Measurements from ENCODE around the gene METTL23. TPM values are rescaled to one million over a fixed set of nuclear protein-coding genes. Genes with fewer than 3 reads are reported as not detected.

METTL23 gene
- total and polyA plus RNA-seq, 4 donors, result 17.5 to 30.2 (median 27.0) TPM

Small RNA genes lying within 50 kb of the gene (small RNA-seq; reads per million reads assigned to genes)
- gene AC005837.3 (ENCODE audit: low replicate concordance), result not detected
- not detected for gene RF02271 (ENCODE audit: low replicate concordance)
- not detected for gene RNU6-97P (ENCODE audit: low replicate concordance)
- gene RNY4P36 (ENCODE audit: low replicate concordance), result 3.0 reads per million, percentile 93 among the genes with 10 or more reads in this experiment

Other genes with a start within 250 kb of the METTL23 start
- gene RHBDF2, start 225.4 kb upstream of the METTL23 start, total RNA-seq, result 1 to 10 TPM; 6.3 to 7.1 TPM
- 10 to 100 TPM; 10.6 to 10.9 TPM for gene RHBDF2, start 225.4 kb upstream of the METTL23 start, polyA plus RNA-seq (ENCODE audit: insufficient read length in 2 of 2)
- gene CYGB, start 189.1 kb upstream of the METTL23 start, total RNA-seq, result 10 to 100 TPM in 1 of 2 donors, 1 to 10 TPM in 1; 9.0 to 14.3 TPM
- gene CYGB, start 189.1 kb upstream of the METTL23 start, polyA plus RNA-seq (ENCODE audit: insufficient read length in 2 of 2), result 10 to 100 TPM; 34.1 to 34.4 TPM
- gene PRCD, start 186.8 kb upstream of the METTL23 start, total RNA-seq, result 1 to 10 TPM; 4.0 to 8.9 TPM
- gene PRCD, start 186.8 kb upstream of the METTL23 start, polyA plus RNA-seq (ENCODE audit: insufficient read length in 2 of 2), result 10 to 100 TPM in 1 of 2 donors, 1 to 10 TPM in 1; 9.8 to 11.8 TPM
- 10 to 100 TPM; 26.0 to 29.1 TPM for gene ST6GALNAC2, start 141.0 kb upstream of the METTL23 start, total RNA-seq
- 10 to 100 TPM in 1 of 2 donors, 1 to 10 TPM in 1; 8.0 to 20.4 TPM for gene ST6GALNAC2, start 141.0 kb upstream of the METTL23 start, polyA plus RNA-seq (ENCODE audit: insufficient read length in 2 of 2)
- gene ST6GALNAC1, start 83.1 kb upstream of the METTL23 start, total RNA-seq, result 1 to 10 TPM; 1.2 to 3.3 TPM
- gene ST6GALNAC1, start 83.1 kb upstream of the METTL23 start, polyA plus RNA-seq (ENCODE audit: insufficient read length in 2 of 2), result 1 to 10 TPM; 4.6 TPM
- gene MXRA7, start 15.9 kb upstream of the METTL23 start, total RNA-seq, result 100 to 1,000 TPM; 136 to 167 TPM
- 100 to 1,000 TPM; 154 to 173 TPM for gene MXRA7, start 15.9 kb upstream of the METTL23 start, polyA plus RNA-seq (ENCODE audit: insufficient read length in 2 of 2)
- 10 to 100 TPM; 15.4 to 16.4 TPM for gene JMJD6, start 233 bp upstream of the METTL23 start, total RNA-seq
- 10 to 100 TPM; 18.6 to 26.2 TPM for gene JMJD6, start 233 bp upstream of the METTL23 start, polyA plus RNA-seq (ENCODE audit: insufficient read length in 2 of 2)
- 100 to 1,000 TPM in 1 of 2 donors, 10 to 100 TPM in 1; 78.3 to 161 TPM for gene SRSF2, start 10.5 kb downstream of the METTL23 start, total RNA-seq
- 100 to 1,000 TPM; 264 to 268 TPM for gene SRSF2, start 10.5 kb downstream of the METTL23 start, polyA plus RNA-seq (ENCODE audit: insufficient read length in 2 of 2)
- gene MFSD11, start 11.3 kb downstream of the METTL23 start, total RNA-seq, result 10 to 100 TPM; 37.1 to 72.9 TPM
- gene MFSD11, start 11.3 kb downstream of the METTL23 start, polyA plus RNA-seq (ENCODE audit: insufficient read length in 2 of 2), result 10 to 100 TPM; 28.9 to 45.5 TPM
- 10 to 100 TPM in 1 of 2 donors, 1 to 10 TPM in 1; 6.9 to 18.1 TPM for gene MGAT5B, start 141.6 kb downstream of the METTL23 start, total RNA-seq
- 10 to 100 TPM; 65.0 to 80.5 TPM for gene MGAT5B, start 141.6 kb downstream of the METTL23 start, polyA plus RNA-seq (ENCODE audit: insufficient read length in 2 of 2)

Data from spinal cord (tissue), 4 donors.